Measurements from ENCODE around the gene HACD2.

The HACD2 gene

GRCh38 chr3:123584988-123585937, at the start of gene HACD2:
Gene HACD2 (minus strand): TSS chr3:123585053. CDS start chr3:123585027, 26 bp downstream.
- H3K4me3 ChIP-seq (ENCODE audit: low read depth, low read length) = peak within 1 kb of the TSS; percentile 75
- peak; percentile 96 for DNase-seq (ENCODE audit: low read depth)
- no peak for TF ChIP-seq CTCF (IDR thresholded peaks at IDR 0.05; ENCODE audit: control insufficient read depth, extremely low read depth, insufficient read depth)

GRCh38 chr3:123634149-123635051, 49.5 kb upstream of the HACD2 start:
- H3K4me3 ChIP-seq (ENCODE audit: low read depth, low read length) = no peak overlapping the region
- DNase-seq (ENCODE audit: low read depth) = no peak
- TF ChIP-seq CTCF (IDR thresholded peaks at IDR 0.05; ENCODE audit: control insufficient read depth, extremely low read depth, insufficient read depth) = no peak

GRCh38 chr3:123633530-123633929, 48.7 kb upstream of the HACD2 start:
- DNase-seq (ENCODE audit: low read depth) = no peak
- TF ChIP-seq CTCF (IDR thresholded peaks at IDR 0.05; ENCODE audit: control insufficient read depth, extremely low read depth, insufficient read depth) = no peak
- H3K4me3 ChIP-seq (ENCODE audit: low read depth, low read length) = no peak overlapping the region

GRCh38 chr3:123632161-123632655, 47.4 kb upstream of the HACD2 start:
- H3K4me3 ChIP-seq (ENCODE audit: low read depth, low read length) = no peak overlapping the region
- peak; percentile 82 for DNase-seq (ENCODE audit: low read depth)
- TF ChIP-seq CTCF (IDR thresholded peaks at IDR 0.05; ENCODE audit: control insufficient read depth, extremely low read depth, insufficient read depth) = no peak

GRCh38 chr3:123629747-123630047, 44.8 kb upstream of the HACD2 start:
- DNase-seq (ENCODE audit: low read depth) = no peak
- no peak for TF ChIP-seq CTCF (IDR thresholded peaks at IDR 0.05; ENCODE audit: control insufficient read depth, extremely low read depth, insufficient read depth)
- H3K4me3 ChIP-seq (ENCODE audit: low read depth, low read length) = no peak overlapping the region

- TF ChIP-seq CTCF (IDR thresholded peaks at IDR 0.05; ENCODE audit: control insufficient read depth, extremely low read depth, insufficient read depth) = no peak
- H3K4me3 ChIP-seq (ENCODE audit: low read depth, low read length) = no peak overlapping the region
- DNase-seq (ENCODE audit: low read depth) = no peak
Measured at GRCh38 chr3:123628996-123629746, 44.3 kb upstream of the HACD2 start.

Measured in LNCaP clone FGC (cell line).